GM19043 (cell line): ENCODE results near the gene MBOAT1.
"Not testable (repeated sequence)": the region's sequence is repeated elsewhere in the genome, so short reads cannot be mapped to it uniquely, and the experiment has no call there.

Source experiments
- ATAC-seq: cut with Tn5 transposase; IDR thresholded peaks from one replicate; pipeline ENCODE4 v1.9.1; 2021; ENCODE audit warnings: low read depth; ENCODE audit not compliant: unreplicated experiment

MBOAT1 gene

GRCh38 chr6:20173833-20174792 is 38.2 kb downstream of the MBOAT1 start:
- ATAC-seq: peak; percentile 65

GRCh38 chr6:20172842-20173456 is 39.3 kb downstream of the MBOAT1 start:
- no peak for ATAC-seq

GRCh38 chr6:20170455-20171148 is 41.7 kb downstream of the MBOAT1 start:
- no peak for ATAC-seq

GRCh38 chr6:20169786-20170185 is 42.5 kb downstream of the MBOAT1 start:
- ATAC-seq: no peak

- no peak for ATAC-seq
Observed at GRCh38 chr6:20169119-20169557, 43.1 kb downstream of the MBOAT1 start.

GRCh38 chr6:20168690-20169089 is 43.6 kb downstream of the MBOAT1 start:
- ATAC-seq: no peak

- ATAC-seq: no peak
Observed at GRCh38 chr6:20167601-20168000, 44.7 kb downstream of the MBOAT1 start.

- ATAC-seq: no peak
Observed at GRCh38 chr6:20166210-20166609, 46.1 kb downstream of the MBOAT1 start.

- ATAC-seq: no peak
Observed at GRCh38 chr6:20162515-20162914, 49.8 kb downstream of the MBOAT1 start.

GRCh38 chr6:20160541-20161283 is 51.6 kb downstream of the MBOAT1 start:
- ATAC-seq: no peak

GRCh38 chr6:20159781-20160540 is 52.3 kb downstream of the MBOAT1 start:
- no peak for ATAC-seq

GRCh38 chr6:20159098-20159497 is 53.2 kb downstream of the MBOAT1 start:
- no peak for ATAC-seq

GRCh38 chr6:20158676-20159075 is 53.6 kb downstream of the MBOAT1 start:
- ATAC-seq: no peak

GRCh38 chr6:20156824-20157223 is 55.4 kb downstream of the MBOAT1 start:
- no peak for ATAC-seq

- ATAC-seq: no peak
Observed at GRCh38 chr6:20154753-20155152, 57.5 kb downstream of the MBOAT1 start.

- ATAC-seq: no peak
Observed at GRCh38 chr6:20153194-20153593, 59.1 kb downstream of the MBOAT1 start.

- ATAC-seq: no peak
Observed at GRCh38 chr6:20148433-20148832, 63.8 kb downstream of the MBOAT1 start.

GRCh38 chr6:20147469-20147868 is 64.8 kb downstream of the MBOAT1 start:
- ATAC-seq: no peak

GRCh38 chr6:20146831-20147230 is 65.4 kb downstream of the MBOAT1 start:
- ATAC-seq: not testable (repeated sequence)

GRCh38 chr6:20146291-20146690 is 66.0 kb downstream of the MBOAT1 start:
- no peak for ATAC-seq
